Hepatic stellate cell (primary cell): ENCODE measurements around the gene WWOX.
A peak's percentile ranks its signal among the peaks of the same experiment; 100 is the strongest.

Source experiments
- DNase-seq: peaks from one replicate; pipeline ENCODE4 v3.0.0; 2011; ENCODE audit warnings: low spot score

The WWOX gene

GRCh38 chr16:78742501-78743283, 643.2 kb downstream of the WWOX start:
- peak; percentile 73 for DNase-seq

- no peak for DNase-seq
Measured at GRCh38 chr16:78743556-78743955, 644.1 kb downstream of the WWOX start.

- no peak for DNase-seq
Measured at GRCh38 chr16:78744099-78744498, 644.6 kb downstream of the WWOX start.

- DNase-seq = no peak
Measured at GRCh38 chr16:78744796-78745107, 645.3 kb downstream of the WWOX start.

DNA sequence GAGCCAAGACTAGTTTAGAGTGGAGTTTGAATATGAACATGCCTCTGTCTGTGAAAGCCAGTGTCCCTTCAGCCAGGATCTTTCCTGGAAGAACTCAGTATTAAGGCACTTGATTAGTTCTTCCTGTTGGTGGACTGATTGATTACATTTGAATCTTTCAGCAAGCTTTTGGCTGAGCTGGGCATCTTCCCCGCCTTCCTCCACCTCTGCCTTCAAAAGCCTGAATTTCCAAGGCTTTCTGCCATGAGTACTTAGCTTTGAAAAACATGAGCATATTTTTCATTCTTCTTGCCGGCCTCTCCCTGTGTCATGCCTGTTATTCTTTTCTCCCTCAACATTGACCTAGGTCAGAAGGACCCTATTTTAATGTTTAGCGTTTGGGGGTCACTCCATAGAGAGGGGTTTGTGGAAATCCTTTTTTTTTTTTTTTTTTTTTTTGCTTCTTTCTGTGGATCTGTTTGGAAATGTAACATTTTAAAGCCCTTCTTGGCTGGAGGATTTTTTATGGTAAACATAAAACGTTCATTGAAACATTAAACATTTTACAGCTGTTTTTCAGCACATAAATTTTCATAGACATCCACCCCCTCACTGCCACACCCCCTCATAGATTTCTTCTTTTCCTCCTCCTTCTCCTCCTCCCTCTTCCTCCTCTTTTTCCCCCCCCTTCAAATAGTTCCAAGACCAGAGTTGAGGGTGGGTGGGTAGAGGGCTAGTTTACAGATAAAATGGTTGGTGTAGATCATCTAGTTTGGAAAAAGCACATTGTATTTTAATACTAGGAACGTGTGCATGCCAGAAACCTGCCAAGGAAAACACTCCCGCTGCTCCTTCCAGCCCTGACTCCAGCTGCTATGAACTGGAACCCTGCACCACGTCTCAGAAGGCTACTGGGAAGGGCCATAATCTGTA, 645.9 kb downstream of the WWOX start:
- DNase-seq = no peak

- no peak for DNase-seq
Measured at GRCh38 chr16:78746718-78747117, 647.3 kb downstream of the WWOX start.

- DNase-seq = no peak
Measured at GRCh38 chr16:78748220-78748929, 648.9 kb downstream of the WWOX start.

DNA sequence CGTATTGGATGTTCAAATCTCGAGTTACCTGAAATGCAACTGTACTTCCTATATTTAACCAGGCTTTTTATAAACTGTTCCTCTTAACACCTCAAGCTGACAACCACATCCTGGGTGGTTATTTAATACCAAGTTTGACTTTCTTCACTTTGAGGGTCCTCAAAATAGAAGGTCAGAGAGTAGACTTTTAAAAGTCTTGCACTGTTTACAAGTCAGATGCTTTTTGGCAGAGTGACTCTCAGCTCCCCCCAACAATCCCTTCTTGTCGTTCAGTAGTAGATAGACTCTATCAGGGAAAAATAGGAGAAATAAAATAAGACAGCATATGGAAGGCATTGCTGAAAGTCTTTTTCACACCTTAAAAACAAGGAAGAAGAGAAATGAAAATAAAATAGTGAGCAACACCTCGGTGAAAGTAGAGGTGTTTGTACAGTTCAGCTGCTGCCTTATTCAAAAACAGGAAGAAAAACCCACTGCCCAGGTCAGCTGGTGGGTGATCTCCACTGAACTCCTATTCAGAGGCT, 650.4 kb downstream of the WWOX start:
- no peak for DNase-seq

- DNase-seq = no peak
Measured at GRCh38 chr16:78750611-78751010, 651.2 kb downstream of the WWOX start.

- DNase-seq = no peak
Measured at GRCh38 chr16:78751601-78752000, 652.1 kb downstream of the WWOX start.

DNA sequence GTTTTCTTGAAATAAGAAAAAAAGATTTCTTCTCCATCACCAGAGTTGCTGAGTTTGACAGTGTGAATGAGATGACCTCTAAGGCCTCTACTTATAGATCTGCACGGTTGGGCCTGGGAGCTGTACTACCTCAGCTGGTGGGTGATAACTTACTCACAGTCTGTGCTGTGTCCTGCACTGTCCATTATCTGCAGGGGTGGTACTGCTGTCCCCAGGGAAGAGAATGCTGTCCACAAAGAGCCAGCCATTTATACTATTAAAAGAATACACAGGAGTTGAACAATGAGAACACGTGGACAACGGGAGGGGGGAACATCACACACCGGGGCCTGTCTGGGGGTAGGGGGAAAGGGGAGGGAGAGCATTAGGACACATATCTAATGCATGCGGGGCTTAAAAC, 655.3 kb downstream of the WWOX start:
- no peak for DNase-seq

- no peak for DNase-seq
Measured at GRCh38 chr16:78755751-78756661, 656.6 kb downstream of the WWOX start.

GRCh38 chr16:78759596-78759995, 660.1 kb downstream of the WWOX start:
- DNase-seq = no peak

GRCh38 chr16:78760611-78761010, 661.2 kb downstream of the WWOX start:
- no peak for DNase-seq

DNA sequence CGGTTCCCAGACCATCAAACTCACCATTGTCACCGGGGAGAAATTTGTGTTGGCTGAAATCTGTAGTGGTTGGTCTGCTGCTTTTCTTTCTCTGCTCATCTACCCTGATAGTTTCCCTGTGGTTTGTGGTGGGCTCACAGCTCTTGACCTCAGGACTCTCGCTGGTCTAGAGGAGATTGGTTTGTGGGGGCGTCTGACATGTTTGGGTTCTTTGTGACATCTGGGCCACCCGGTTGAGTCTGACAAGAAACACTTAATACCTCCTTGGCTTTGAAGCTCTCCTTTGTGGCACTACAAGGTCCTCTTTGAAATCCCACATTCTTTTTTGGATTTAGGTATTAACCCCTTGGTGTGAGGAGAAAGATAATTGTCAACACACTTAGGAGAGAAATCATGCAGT, 662.0 kb downstream of the WWOX start:
- no peak for DNase-seq

DNA sequence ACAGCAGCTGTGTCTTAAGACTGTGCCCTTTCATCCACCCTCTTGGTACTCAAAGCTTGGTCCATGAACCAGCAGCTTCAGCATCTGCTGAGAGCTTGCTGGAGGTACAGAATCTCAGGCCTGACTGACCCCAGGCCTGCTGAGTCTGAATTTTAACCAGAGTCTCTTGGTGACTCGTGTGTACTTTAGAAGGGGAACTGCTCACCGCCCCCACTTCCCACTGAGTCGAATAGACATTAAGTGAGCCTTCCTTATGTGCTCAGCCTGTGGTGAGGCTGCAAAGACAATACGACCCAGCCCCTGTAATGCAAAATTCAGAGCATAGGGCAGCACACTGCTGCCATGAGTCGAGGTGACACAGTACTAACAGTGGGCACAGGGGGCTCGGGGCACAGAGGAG, 662.8 kb downstream of the WWOX start:
- no peak for DNase-seq

GRCh38 chr16:78763821-78764440, 664.5 kb downstream of the WWOX start:
- no peak for DNase-seq

DNA sequence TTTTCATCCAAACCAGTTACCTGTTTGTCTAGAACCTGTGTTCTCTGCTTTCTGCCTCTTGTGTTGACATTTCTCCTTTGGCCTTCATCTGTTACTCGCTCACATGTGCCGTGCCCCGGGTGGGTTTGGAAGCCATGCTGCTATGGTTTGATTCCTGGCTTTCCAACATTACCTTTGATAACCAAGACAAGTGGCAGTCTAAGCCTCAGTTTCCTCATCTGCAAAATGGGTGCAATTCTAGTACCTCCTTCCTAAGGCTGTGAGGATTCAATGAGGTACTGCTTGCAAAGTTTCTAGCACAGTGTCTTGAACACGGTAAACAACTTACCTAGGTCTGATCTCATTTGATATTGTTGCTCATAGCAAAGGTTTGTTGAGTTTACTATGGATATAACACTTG, 665.0 kb downstream of the WWOX start:
- DNase-seq = no peak

- no peak for DNase-seq
Measured at GRCh38 chr16:78768226-78768625, 668.8 kb downstream of the WWOX start.

DNA sequence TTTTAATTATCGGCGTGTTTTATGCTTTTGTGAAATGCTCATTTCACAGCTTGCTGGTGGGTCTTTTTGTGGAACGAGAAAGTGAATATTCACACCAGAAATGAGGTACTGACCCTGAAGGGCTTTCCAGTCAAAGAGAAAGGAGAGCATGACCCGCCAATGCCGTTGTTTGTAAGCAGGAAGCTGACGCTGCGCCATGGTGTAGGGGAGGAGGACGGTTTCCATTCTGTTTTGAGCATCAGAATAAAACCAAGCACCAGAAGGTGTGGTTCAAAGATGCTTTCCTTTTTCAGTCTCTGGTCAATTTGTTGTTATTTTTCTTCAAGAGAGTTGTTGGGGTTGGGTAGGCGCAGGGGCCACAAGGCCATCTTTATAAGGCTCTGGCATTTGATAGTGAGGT, 669.3 kb downstream of the WWOX start:
- DNase-seq = no peak
